OCI-LY1 (cell line): ENCODE results near the gene TMPRSS5.

Experiments
- H2AFZ ChIP-seq: fragments of 200-600 bp; sonication (generic), shearing (Covaris generic); 2 replicates; pipeline ENCODE4 v1.6.0; 2014; ENCODE audit warnings: antibody characterized with exemption, mild to moderate bottlenecking, low read length
- H3F3A ChIP-seq: fragments of 200-600 bp; sonication (generic), shearing (Covaris generic); 2 replicates; pipeline ENCODE4 v1.6.0; 2014; ENCODE audit warnings: mild to moderate bottlenecking, antibody characterized with exemption, low read length, moderate library complexity; ENCODE audit not compliant: insufficient read depth
- H3K27ac ChIP-seq: fragments of 200-600 bp; sonication (generic); 2 replicates; pipeline ENCODE4 v1.5.1; 2014; ENCODE audit warnings: low read length, mixed run types, mild to moderate bottlenecking, low read depth; ENCODE audit not compliant: poor library complexity, severe bottlenecking
- H3K27me3 ChIP-seq: fragments of 200-600 bp; sonication (generic); 2 replicates; pipeline ENCODE4 v1.6.0; 2014; ENCODE audit warnings: antibody characterized with exemption, mild to moderate bottlenecking, low read length, moderate library complexity; ENCODE audit not compliant: insufficient read depth
- H3K36me3 ChIP-seq: fragments of 200-600 bp; sonication (generic); 2 replicates; pipeline ENCODE4 v1.6.1; 2014; ENCODE audit warnings: mild to moderate bottlenecking, antibody characterized with exemption, low read length, moderate library complexity, mixed read lengths; ENCODE audit not compliant: insufficient read depth
- H3K4me1 ChIP-seq: fragments of 200-600 bp; sonication (generic); 2 replicates; pipeline ENCODE4 v1.5.1; 2014; ENCODE audit warnings: mild to moderate bottlenecking, low read length, moderate library complexity; ENCODE audit not compliant: insufficient read depth, severe bottlenecking
- H3K4me2 ChIP-seq: fragments of 200-600 bp; sonication (generic), shearing (Covaris generic); 2 replicates; pipeline ENCODE4 v1.6.1; 2014; ENCODE audit warnings: low read length
- H3K4me3 ChIP-seq: fragments of 200-600 bp; sonication (generic); 2 replicates; pipeline ENCODE4 v1.5.1; 2014; ENCODE audit warnings: low read length, low read depth, mild to moderate bottlenecking, mixed read lengths; ENCODE audit not compliant: poor library complexity, severe bottlenecking
- H3K79me2 ChIP-seq: fragments of 200-600 bp; shearing (Covaris generic); 2 replicates; pipeline ENCODE4 v1.6.1; 2016; ENCODE audit warnings: mixed run types, low read length, mixed read lengths; ENCODE audit not compliant: insufficient read depth
- H3K9ac ChIP-seq: fragments of 200-600 bp; sonication (generic), shearing (Covaris generic); 2 replicates; pipeline ENCODE4 v1.6.1; 2014; ENCODE audit warnings: mild to moderate bottlenecking, low read length, mixed read lengths
- H3K9me2 ChIP-seq: fragments of 200-600 bp; sonication (generic), shearing (Covaris generic); 2 replicates; pipeline ENCODE4 v1.6.1; 2014; ENCODE audit warnings: low read depth, mild to moderate bottlenecking, low read length, mixed read lengths
- H3K9me3 ChIP-seq: fragments of 200-600 bp; shearing (Covaris generic); 2 replicates; pipeline ENCODE4 v1.6.1; 2014; ENCODE audit warnings: low read length, mixed read lengths
- H4K20me1 ChIP-seq: fragments of 200-600 bp; sonication (generic), shearing (Covaris generic); 2 replicates; pipeline ENCODE4 v1.6.0; 2016; ENCODE audit warnings: mild to moderate bottlenecking, low read length; ENCODE audit not compliant: insufficient read depth
- EZH2 ChIP-seq: fragments of 200-600 bp; sonication (generic), shearing (Covaris generic); IDR thresholded peaks from 2 replicates; pipeline ENCODE4 v1.8.0; 2017; ENCODE audit warnings: borderline replicate concordance, mixed run types, mild to moderate bottlenecking, antibody characterized with exemption, low read length, moderate library complexity, mixed read lengths
- TF ChIP-seq, protein P1 (sequence below): fragments of 200-600 bp; sonication (generic), shearing (Covaris generic); IDR thresholded peaks from 2 replicates; pipeline ENCODE4 v1.5.1; 2017; ENCODE audit warnings: mild to moderate bottlenecking, antibody characterized with exemption, low read length, moderate library complexity, mixed read lengths

TMPRSS5 gene

DNA sequence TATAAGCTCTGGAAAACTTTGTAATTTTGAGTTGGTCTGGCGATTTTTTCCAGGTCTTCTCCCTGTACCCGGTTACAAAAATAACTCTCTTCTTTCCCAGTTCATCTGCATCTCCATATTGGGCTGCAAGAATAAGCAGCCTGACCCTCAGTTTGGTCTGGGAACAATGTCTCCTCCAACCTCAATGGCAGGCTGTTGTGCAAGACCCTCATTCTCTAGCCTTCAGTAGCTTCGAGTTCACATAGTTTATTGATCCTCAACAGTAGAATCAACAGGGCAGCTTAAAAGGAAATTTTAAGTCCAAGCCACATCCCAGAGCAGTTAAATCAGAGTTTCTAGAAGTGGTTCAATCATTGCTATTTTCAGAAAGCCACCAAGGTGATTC, 35.3 kb downstream of the TMPRSS5 start:
- Histone ChIP-seq H3K4me1 (no peaks in the 10 kb centered on the region), H3K27me3 (no peaks in the 10 kb centered on the region), H3K4me2 (no peak overlapping the region), H4K20me1 (no peaks in the 10 kb centered on the region), H3K9ac (no peak overlapping the region), H3K27ac (no peak overlapping the region), H3K79me2 (no peaks in the 10 kb centered on the region), H3F3A (no peaks in the 10 kb centered on the region), H3K9me3 (no peaks in the 10 kb centered on the region), H3K9me2 (no peaks in the 10 kb centered on the region), H3K36me3 (no peaks in the 10 kb centered on the region), H3K4me3 (no peak overlapping the region), H2AFZ (no peak overlapping the region)
- TF ChIP-seq, protein P1, sequence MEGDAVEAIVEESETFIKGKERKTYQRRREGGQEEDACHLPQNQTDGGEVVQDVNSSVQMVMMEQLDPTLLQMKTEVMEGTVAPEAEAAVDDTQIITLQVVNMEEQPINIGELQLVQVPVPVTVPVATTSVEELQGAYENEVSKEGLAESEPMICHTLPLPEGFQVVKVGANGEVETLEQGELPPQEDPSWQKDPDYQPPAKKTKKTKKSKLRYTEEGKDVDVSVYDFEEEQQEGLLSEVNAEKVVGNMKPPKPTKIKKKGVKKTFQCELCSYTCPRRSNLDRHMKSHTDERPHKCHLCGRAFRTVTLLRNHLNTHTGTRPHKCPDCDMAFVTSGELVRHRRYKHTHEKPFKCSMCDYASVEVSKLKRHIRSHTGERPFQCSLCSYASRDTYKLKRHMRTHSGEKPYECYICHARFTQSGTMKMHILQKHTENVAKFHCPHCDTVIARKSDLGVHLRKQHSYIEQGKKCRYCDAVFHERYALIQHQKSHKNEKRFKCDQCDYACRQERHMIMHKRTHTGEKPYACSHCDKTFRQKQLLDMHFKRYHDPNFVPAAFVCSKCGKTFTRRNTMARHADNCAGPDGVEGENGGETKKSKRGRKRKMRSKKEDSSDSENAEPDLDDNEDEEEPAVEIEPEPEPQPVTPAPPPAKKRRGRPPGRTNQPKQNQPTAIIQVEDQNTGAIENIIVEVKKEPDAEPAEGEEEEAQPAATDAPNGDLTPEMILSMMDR = no peak
- TF ChIP-seq EZH2 = no peak

DNA sequence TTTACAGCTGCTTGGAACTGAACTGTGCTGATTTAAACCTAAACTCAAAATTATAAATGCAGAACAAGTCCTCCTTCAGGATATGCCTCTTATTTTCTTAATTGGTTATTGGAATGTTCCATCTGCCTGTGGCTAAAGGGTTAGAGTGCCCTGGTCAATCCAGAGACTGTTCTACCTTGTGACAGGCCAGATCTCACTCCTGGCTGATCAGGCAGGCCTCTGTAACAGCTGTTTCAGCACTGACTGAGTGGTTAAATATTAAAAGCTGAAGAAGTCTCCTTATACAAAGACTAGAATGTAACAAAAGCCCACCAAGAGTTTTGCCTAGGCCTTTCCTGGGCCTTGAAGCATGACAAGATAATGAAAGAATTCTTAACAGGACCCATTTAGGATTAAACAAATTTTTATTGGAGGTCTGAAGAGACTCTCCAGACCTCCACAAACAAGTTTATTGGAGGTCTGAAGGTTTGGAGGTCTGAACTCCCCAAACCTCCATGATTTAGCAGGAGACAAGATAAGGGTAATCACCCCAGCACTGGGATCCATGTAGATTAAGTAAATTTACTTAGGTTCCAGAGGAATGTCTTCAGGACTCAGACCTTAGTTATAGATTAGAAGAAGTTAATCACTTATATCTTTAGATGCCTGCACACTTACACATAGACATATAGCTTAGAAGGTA, 35.8 kb downstream of the TMPRSS5 start:
- TF ChIP-seq EZH2 = no peak
- TF ChIP-seq, protein P1 = no peak
- Histone ChIP-seq H3K4me1 (no peaks in the 10 kb centered on the region), H2AFZ (no peak overlapping the region), H3K9me2 (no peaks in the 10 kb centered on the region), H3K9me3 (no peaks in the 10 kb centered on the region), H3K9ac (no peak overlapping the region), H3K4me2 (no peak overlapping the region), H3K4me3 (no peak overlapping the region), H3K27ac (no peak overlapping the region), H3K79me2 (no peaks in the 10 kb centered on the region), H3K36me3 (no peaks in the 10 kb centered on the region), H4K20me1 (no peaks in the 10 kb centered on the region), H3K27me3 (no peaks in the 10 kb centered on the region), H3F3A (no peaks in the 10 kb centered on the region)

DNA sequence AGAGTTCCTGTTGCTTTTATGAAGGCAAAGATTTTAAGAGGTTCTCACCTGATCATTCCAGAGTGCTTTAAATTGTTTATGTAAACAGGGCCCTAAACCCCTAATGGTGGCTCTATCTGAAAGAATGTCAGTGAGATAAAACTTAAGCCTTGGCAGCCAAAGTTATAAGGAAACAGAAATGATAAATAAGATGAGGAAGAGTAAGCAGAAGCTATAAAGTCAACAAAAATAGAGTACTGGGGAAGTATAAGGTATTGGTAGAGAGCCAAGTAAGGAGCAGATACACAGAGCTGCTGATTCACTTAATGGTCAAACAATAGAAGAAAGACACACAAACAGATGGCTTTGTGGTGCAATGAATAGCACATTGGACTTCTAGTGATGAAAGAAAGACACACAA, 37.9 kb downstream of the TMPRSS5 start:
- no peaks in the 10 kb centered on the region for H3K9me2 ChIP-seq
- H3K4me2 ChIP-seq = no peak overlapping the region
- no peak overlapping the region for H3K9ac ChIP-seq
- no peaks in the 10 kb centered on the region for H3K9me3 ChIP-seq
- no peak overlapping the region for H2AFZ ChIP-seq
- no peaks in the 10 kb centered on the region for H3K27me3 ChIP-seq
- H3K27ac ChIP-seq = no peak overlapping the region
- H3K36me3 ChIP-seq = no peaks in the 10 kb centered on the region
- H3F3A ChIP-seq = no peaks in the 10 kb centered on the region
- H3K79me2 ChIP-seq = no peaks in the 10 kb centered on the region
- H4K20me1 ChIP-seq = no peaks in the 10 kb centered on the region
- no peak overlapping the region for H3K4me3 ChIP-seq
- TF ChIP-seq EZH2 = no peak
- TF ChIP-seq, protein P1 = no peak
- H3K4me1 ChIP-seq = no peaks in the 10 kb centered on the region
